GM18951 (cell line): ENCODE measurements around the gene ID2.
"Not testable (repeated sequence)": the region's sequence is repeated elsewhere in the genome, so short reads cannot be mapped to it uniquely, and the experiment has no call there.

ENCODE experiments used
- POLR2A ChIP-seq: IDR thresholded peaks from 4 replicates; pipeline ENCODE4 v1.6.1; 2011; ENCODE audit warnings: mild to moderate bottlenecking; ENCODE audit not compliant: insufficient read length, insufficient read depth; ENCODE audit errors: extremely low read depth
- in situ Hi-C: fragments of 300-500 bp; cut with MboI; formaldehyde crosslinking; loops from one replicate; pipeline ENCODE4 v1.12.0; 2022; ENCODE audit warnings: low sequenced_read_pairs, mixed read lengths, inconsistent platforms; ENCODE audit not compliant: unreplicated experiment

Gene ID2

DNA sequence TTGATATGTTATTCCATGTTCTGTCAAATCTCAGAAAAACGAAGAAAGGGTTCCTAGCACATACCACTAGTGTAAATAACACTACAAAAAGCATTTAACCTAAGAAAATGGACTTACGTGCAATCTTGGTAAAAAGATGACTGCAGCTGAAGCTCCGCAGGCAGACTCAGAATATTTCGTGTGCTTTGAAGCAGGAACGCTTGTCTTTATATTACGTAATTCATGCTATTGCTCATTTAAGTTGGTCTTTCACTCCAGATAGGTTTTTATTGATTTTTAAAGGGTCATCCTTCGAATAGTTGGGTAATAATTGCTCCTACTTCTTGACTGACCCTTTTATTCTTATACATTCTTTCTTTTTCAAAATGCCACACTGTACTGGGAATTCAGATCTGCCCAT lies 44.0 kb downstream of the ID2 start:
- no peak for TF ChIP-seq POLR2A
- in situ Hi-C loops, result no loop called here

- no peak for TF ChIP-seq POLR2A
- in situ Hi-C loops, result no loop called here
Measured at GRCh38 chr2:8728305-8729015, 46.6 kb downstream of the ID2 start.

- in situ Hi-C loops, result not testable (repeated sequence)
Measured at GRCh38 chr2:8729101-8729500, 47.2 kb downstream of the ID2 start.

GRCh38 chr2:8729939-8730338 lies 48.1 kb downstream of the ID2 start:
- in situ Hi-C loops, result no loop called here
- no peak for TF ChIP-seq POLR2A

DNA sequence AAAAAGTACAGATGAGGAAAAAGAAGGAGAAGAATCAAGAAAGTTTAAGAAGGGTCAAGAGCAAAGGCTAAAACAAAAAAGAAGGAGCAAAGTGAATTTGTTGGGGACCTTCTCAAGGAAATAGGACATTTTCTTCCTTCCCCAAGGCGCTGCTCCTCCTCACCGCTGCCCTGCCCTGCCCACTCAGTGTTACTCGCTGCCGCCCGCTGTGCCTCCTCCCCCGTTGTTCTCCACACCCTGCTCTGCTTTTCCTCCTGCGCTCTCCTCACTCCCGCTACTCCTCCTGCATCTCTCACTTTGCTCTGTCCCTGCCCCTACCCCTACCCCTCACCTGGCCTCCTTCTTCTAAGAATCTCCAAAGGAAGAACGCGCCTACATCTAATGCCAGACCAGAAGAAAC lies 50.7 kb downstream of the ID2 start:
- in situ Hi-C loops, result no loop called here
- no peak for TF ChIP-seq POLR2A
